Bronchial epithelial cell (primary cell): ENCODE measurements around the gene PRPSAP1. TPM values are rescaled to one million over a fixed set of nuclear protein-coding genes. Genes with fewer than 3 reads are reported as not detected.
"Not testable (repeated sequence)": the region's sequence is repeated elsewhere in the genome, so short reads cannot be mapped to it uniquely, and the experiment has no call there.

ENCODE experiments used
- DNase-seq: peaks from one replicate; pipeline ENCODE4 v3.0.0-alpha.2; 2010; ENCODE audit warnings: low read depth
- FAIRE-seq: peaks from 2 replicates; lab custom pipeline; 2011; peaks lifted over from hg19 to GRCh38; lab: Jason Lieb, UNC
- H3K27me3 ChIP-seq: 2 replicates; pipeline ENCODE4 v1.5.1; 2011; ENCODE audit warnings: low read length; ENCODE audit not compliant: control insufficient read depth, insufficient read depth
- H3K36me3 ChIP-seq: 2 replicates; pipeline ENCODE4 v1.5.1; 2011; ENCODE audit warnings: low read length; ENCODE audit not compliant: control insufficient read depth, insufficient read depth
- H3K4me3 ChIP-seq: 2 replicates; pipeline ENCODE4 v1.5.1; 2011; ENCODE audit warnings: mild to moderate bottlenecking, low read depth, low read length, control low read depth
- CTCF ChIP-seq: IDR thresholded peaks from 2 replicates; pipeline ENCODE4 v1.5.1; 2011; ENCODE audit warnings: mild to moderate bottlenecking, moderate library complexity, low read length, control low read depth, inconsistent platforms; ENCODE audit not compliant: insufficient read depth, severe bottlenecking
- total RNA-seq: library from RNA; depleted of rRNA; stranded (reverse); fragments of >200 nt; gene quantifications from 2 replicates; pipeline ENCODE4 v1.2.1, GENCODE V29; 2014

The PRPSAP1 gene
- total RNA-seq, 1 donor from 2014 or later = 29.2 TPM

- FAIRE-seq = no peak
- Histone ChIP-seq H3K36me3 (peaks cover 1% of the 10 kb centered on the region), H3K27me3 (no peaks in the 10 kb centered on the region), H3K4me3 (no peak overlapping the region)
- no peak for DNase-seq
- TF ChIP-seq CTCF = no peak
These were observed 3.3 kb downstream of the PRPSAP1 start for GRCh38 chr17:76350463-76350862.

- FAIRE-seq, H3K36me3 ChIP-seq, H3K27me3 ChIP-seq, DNase-seq, H3K4me3 ChIP-seq: not testable (repeated sequence)
These were observed 6.8 kb downstream of the PRPSAP1 start for GRCh38 chr17:76346936-76347335.

- H3K27me3 ChIP-seq = no peaks in the 10 kb centered on the region
- no peak for TF ChIP-seq CTCF
- H3K4me3 ChIP-seq = no peak overlapping the region
- DNase-seq (no peak), FAIRE-seq (no peak)
- H3K36me3 ChIP-seq = peaks cover 1% of the 10 kb centered on the region
These were observed 8.2 kb downstream of the PRPSAP1 start for GRCh38 chr17:76345377-76345974.

- Histone ChIP-seq H3K27me3 (no peaks in the 10 kb centered on the region), H3K4me3 (no peak overlapping the region), H3K36me3 (peaks cover 1% of the 10 kb centered on the region)
- no peak for FAIRE-seq
- no peak for TF ChIP-seq CTCF
- DNase-seq = no peak
These were observed 10.6 kb downstream of the PRPSAP1 start for GRCh38 chr17:76343106-76343505.

GRCh38 chr17:76341301-76341700 lies 12.4 kb downstream of the PRPSAP1 start:
- Histone ChIP-seq H3K4me3 (no peak overlapping the region), H3K36me3 (peaks cover 1% of the 10 kb centered on the region), H3K27me3 (no peaks in the 10 kb centered on the region)
- DNase-seq (no peak), FAIRE-seq (no peak)
- no peak for TF ChIP-seq CTCF

- no peaks in the 10 kb centered on the region for H3K36me3 ChIP-seq
- H3K4me3 ChIP-seq = no peak overlapping the region
- TF ChIP-seq CTCF = no peak
- no peak for FAIRE-seq
- no peaks in the 10 kb centered on the region for H3K27me3 ChIP-seq
- no peak for DNase-seq
These were observed 16.3 kb downstream of the PRPSAP1 start for GRCh38 chr17:76337413-76337777.
